Right lobe of liver (tissue), 6 donors: ENCODE data around the gene SUPV3L1. TPM values are rescaled to one million over a fixed set of nuclear protein-coding genes. Genes with fewer than 3 reads are reported as not detected.

Experiments used
- ATAC-seq, 4 donors: fragments of 200-7000 bp; cut with Tn5 transposase; one replicate each; pipeline ENCODE4 v1.9.1; 2020; ENCODE audit warnings: mild to moderate bottlenecking in 4 of 4, moderate library complexity in 4 of 4
- DNase-seq, 3 donors: peaks; one replicate each; pipeline ENCODE4 v3.0.0-alpha.2; 2020
- H3K27ac ChIP-seq, 3 donors: fragments of 200-600 bp; one replicate each; pipeline ENCODE4 v1.8.0; 2022
- H3K27me3 ChIP-seq, 2 donors: fragments of 200-600 bp; one replicate each; pipeline ENCODE4 v1.8.0; 2022
- H3K36me3 ChIP-seq, 4 donors: fragments of 200-600 bp; sonication (generic) in 1 of 4; one replicate each; pipeline versions ENCODE4 v1.5.1 to v1.8.0; 2017 to 2022; ENCODE audit warnings: control low read depth in 1 of 4
- H3K4me1 ChIP-seq, 4 donors: fragments of 200-600 bp; sonication (generic) in 1 of 4; one replicate each; pipeline versions ENCODE4 v1.5.1 to v1.8.0; 2017 to 2022; ENCODE audit warnings: control low read depth in 1 of 4
- H3K4me3 ChIP-seq, 3 donors: fragments of 200-600 bp; one replicate each; pipeline ENCODE4 v1.8.0; 2022
- H3K9me3 ChIP-seq, 4 donors: fragments of 200-600 bp; sonication (generic) in 1 of 4; one replicate each; pipeline versions ENCODE4 v1.5.1 to v1.8.0; 2017 to 2022; ENCODE audit warnings: control low read depth in 1 of 4
- POLR2A ChIP-seq: fragments of 450-650 bp; IDR thresholded peaks from one replicate; pipeline ENCODE4 v1.6.1; 2017; ENCODE audit warnings: antibody characterized with exemption, mild to moderate bottlenecking
- WGBS: methylation state at CpG from one replicate; pipeline ENCODE4 v1.1.6; 2018; ENCODE audit warnings: low coverage, low lambda C conversion rate; ENCODE audit not compliant: insufficient coverage; ENCODE audit errors: missing lambda C conversion rate; 5-methylcytosine and 5-hydroxymethylcytosine counted together
- intact Hi-C, 2 donors: fragments of 100-400 bp; cut with DNase I; formaldehyde crosslinking; loops; one replicate each; pipeline versions ENCODE4 v1.11.2 to v1.14.1; 2022
- total RNA-seq, 6 experiments: library from RNA; depleted of rRNA in 2 of 6; stranded (reverse); fragments of >200 nt in 2 of 6; fragmentation: NEBNext Ultra II Directional in 3 of 6; extraction: Animal tissue kit (Norgen Biotek cat#: 25700) in 3 of 6; gene quantifications; one replicate each; pipeline versions ENCODE4 v1.1.0 to v1.2.4, GENCODE V29; 2016 to 2023
- TF ChIP-seq, protein P1 (sequence below), 4 donors: fragments of 200-600 bp in 3 of 4; fragments of 450-650 bp in 1 of 4; IDR thresholded peaks; one replicate each; pipeline versions ENCODE4 v1.5.1 to v1.8.0; 2016 to 2022; ENCODE audit warnings: antibody characterized with exemption in 4 of 4, mild to moderate bottlenecking in 2 of 4
- donor health status: DM: no; HTN: yes; CAD: no.
- donor health status: DM: no; HTN: no; CAD: no.
- donor health status: DM: no; HTN: no; CAD: no.
- donor health status: DM: no; HTN: yes; CAD: no.
- donor health status: DM: no; HTN: yes; CAD: no.

Gene SUPV3L1
- total RNA-seq, 6 experiments from 2014 or later: 18.4 to 28.5 (median 22.6) TPM

GRCh38 chr10:69209787-69210484, 29.9 kb downstream of the SUPV3L1 start:
- Histone ChIP-seq H3K27me3 (no peaks in the 10 kb centered on the region), H3K36me3 (peaks cover 0 to 32% (median 12%) of the 10 kb centered on the region in 4 donors), H3K27ac (no peak overlapping the region), H3K4me1 (no peaks in the 10 kb centered on the region), H3K4me3 (no peak overlapping the region), H3K9me3 (no peaks in the 10 kb centered on the region)
- DNase-seq: no peak
- peak in 1 of 4 donors; percentile 85 for ATAC-seq
- TF ChIP-seq POLR2A: no peak
- intact Hi-C loops: no loop called here
- 70% methylated on average over 3 of the region's 3 CpGs for WGBS

GRCh38 chr10:69211104-69211503, 31.1 kb downstream of the SUPV3L1 start:
- H3K27ac ChIP-seq: no peak overlapping the region
- 69% methylated on average over 2 of the region's 2 CpGs for WGBS
- DNase-seq: no peak

GRCh38 chr10:69211524-69211923, 31.5 kb downstream of the SUPV3L1 start:
- DNase-seq: no peak
- no peak overlapping the region for H3K4me3 ChIP-seq
- peaks cover 0 to 24% (median 8%) of the 10 kb centered on the region in 4 donors for H3K36me3 ChIP-seq
- TF ChIP-seq, protein P1, sequence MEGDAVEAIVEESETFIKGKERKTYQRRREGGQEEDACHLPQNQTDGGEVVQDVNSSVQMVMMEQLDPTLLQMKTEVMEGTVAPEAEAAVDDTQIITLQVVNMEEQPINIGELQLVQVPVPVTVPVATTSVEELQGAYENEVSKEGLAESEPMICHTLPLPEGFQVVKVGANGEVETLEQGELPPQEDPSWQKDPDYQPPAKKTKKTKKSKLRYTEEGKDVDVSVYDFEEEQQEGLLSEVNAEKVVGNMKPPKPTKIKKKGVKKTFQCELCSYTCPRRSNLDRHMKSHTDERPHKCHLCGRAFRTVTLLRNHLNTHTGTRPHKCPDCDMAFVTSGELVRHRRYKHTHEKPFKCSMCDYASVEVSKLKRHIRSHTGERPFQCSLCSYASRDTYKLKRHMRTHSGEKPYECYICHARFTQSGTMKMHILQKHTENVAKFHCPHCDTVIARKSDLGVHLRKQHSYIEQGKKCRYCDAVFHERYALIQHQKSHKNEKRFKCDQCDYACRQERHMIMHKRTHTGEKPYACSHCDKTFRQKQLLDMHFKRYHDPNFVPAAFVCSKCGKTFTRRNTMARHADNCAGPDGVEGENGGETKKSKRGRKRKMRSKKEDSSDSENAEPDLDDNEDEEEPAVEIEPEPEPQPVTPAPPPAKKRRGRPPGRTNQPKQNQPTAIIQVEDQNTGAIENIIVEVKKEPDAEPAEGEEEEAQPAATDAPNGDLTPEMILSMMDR (IDR thresholded peaks at IDR 0.05): no peak
- no peak for TF ChIP-seq POLR2A
- intact Hi-C loops: no loop called here
- no peak overlapping the region for H3K27ac ChIP-seq
- no peaks in the 10 kb centered on the region for H3K4me1 ChIP-seq
- ATAC-seq: no peak
- no peaks in the 10 kb centered on the region for H3K27me3 ChIP-seq
- 78% methylated on average over 3 of the region's 3 CpGs for WGBS
- H3K9me3 ChIP-seq: no peaks in the 10 kb centered on the region

More at GRCh38 chr10:69211104-69211503, 31.1 kb downstream of the SUPV3L1 start:
- TF ChIP-seq, protein P1 (IDR thresholded peaks at IDR 0.05): no peak
- TF ChIP-seq POLR2A: no peak
- Histone ChIP-seq H3K4me3 (no peak overlapping the region), H3K36me3 (peaks cover 0 to 28% (median 10%) of the 10 kb centered on the region in 4 donors), H3K9me3 (no peaks in the 10 kb centered on the region), H3K4me1 (no peaks in the 10 kb centered on the region), H3K27me3 (no peaks in the 10 kb centered on the region)
- intact Hi-C loops: no loop called here
- no peak for ATAC-seq

GRCh38 chr10:69213591-69214311, 33.7 kb downstream of the SUPV3L1 start:
- TF ChIP-seq, protein P1 (IDR thresholded peaks at IDR 0.05): no peak
- no peak for TF ChIP-seq POLR2A
- DNase-seq: no peak
- WGBS: 46% methylated on average over 5 of the region's 5 CpGs
- H3K27me3 ChIP-seq: no peaks in the 10 kb centered on the region
- intact Hi-C loops: no loop called here
- no peak overlapping the region for H3K4me3 ChIP-seq
- no peak overlapping the region for H3K27ac ChIP-seq
- H3K36me3 ChIP-seq: peaks cover 0 to 3% (median under 1%) of the 10 kb centered on the region in 4 donors
- ATAC-seq: peak in 1 of 4 donors; percentile 36
- no peaks in the 10 kb centered on the region for H3K9me3 ChIP-seq
- H3K4me1 ChIP-seq: no peaks in the 10 kb centered on the region

DNA sequence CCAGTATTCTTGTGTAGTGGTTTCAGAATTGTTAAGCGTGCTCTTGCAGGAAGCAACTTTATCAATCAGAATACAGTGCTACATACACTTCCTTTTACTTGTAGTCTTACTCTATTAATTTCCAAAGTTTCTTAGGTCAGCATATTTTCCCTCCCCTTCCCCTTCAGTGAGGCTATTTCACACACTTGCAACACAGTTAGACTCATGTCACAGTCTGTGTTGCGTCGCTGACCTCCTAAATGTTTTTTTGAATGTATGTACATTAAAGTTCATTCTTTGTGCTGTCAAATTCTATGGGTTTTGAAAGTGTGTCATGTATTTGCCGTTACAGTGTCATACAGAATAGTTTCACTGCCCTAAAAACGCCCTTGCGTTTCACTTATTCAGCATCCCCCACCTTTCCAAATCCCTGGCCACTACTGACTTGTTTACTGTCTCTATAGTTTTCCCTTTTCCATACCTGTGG, 34.7 kb downstream of the SUPV3L1 start:
- intact Hi-C loops: no loop called here
- Histone ChIP-seq H3K9me3 (no peaks in the 10 kb centered on the region), H3K4me3 (no peak overlapping the region), H3K27me3 (no peaks in the 10 kb centered on the region), H3K27ac (no peak overlapping the region), H3K36me3 (no peaks in the 10 kb centered on the region), H3K4me1 (no peaks in the 10 kb centered on the region)
- DNase-seq (no peak), ATAC-seq (no peak)
- no peak for TF ChIP-seq POLR2A
- TF ChIP-seq, protein P1 (IDR thresholded peaks at IDR 0.05): no peak
- 73% methylated on average over 6 of the region's 6 CpGs for WGBS
